Pancreas (tissue), 10 donors: ENCODE measurements around the gene NBPF3. TPM values are rescaled to one million over a fixed set of nuclear protein-coding genes. Genes with fewer than 3 reads are reported as not detected.

Experiments
- ATAC-seq, 4 donors: fragments of 200-7000 bp; cut with Tn5 transposase; one replicate each; pipeline versions ENCODE4 v1.8.0 to v1.9.1; 2020; ENCODE audit warnings: mild to moderate bottlenecking in 4 of 4, moderate library complexity in 4 of 4
- DNase-seq, 6 donors: peaks; one replicate each; pipeline ENCODE4 v3.0.0-alpha.2; 2020
- FAIRE-seq: peaks from 2 replicates; lab custom pipeline; 2012; peaks lifted over from hg19 to GRCh38; lab: Jason Lieb, UNC
- H3K27ac ChIP-seq, 4 donors: fragments of 200-600 bp; sonication (generic); 1 replicate in 3 of 4; 2 replicates in 1 of 4; pipeline versions ENCODE4 v1.5.0 to v1.8.0; 2020
- H3K27me3 ChIP-seq, 4 donors: fragments of 200-600 bp; one replicate each; pipeline ENCODE4 v1.8.0; 2021
- H3K36me3 ChIP-seq, 3 donors: fragments of 200-600 bp; sonication (generic) in 1 of 3; one replicate each; pipeline versions ENCODE4 v1.5.0 to v1.8.0; 2020 to 2021
- H3K4me1 ChIP-seq, 3 donors: fragments of 200-600 bp; one replicate each; pipeline ENCODE4 v1.8.0; 2021
- H3K4me3 ChIP-seq, 4 donors: fragments of 200-600 bp; sonication (generic) in 2 of 4; one replicate each; pipeline versions ENCODE4 v1.5.0 to v1.8.0; 2020 to 2021
- H3K9me3 ChIP-seq, 4 donors: fragments of 200-600 bp; one replicate each; pipeline ENCODE4 v1.8.0; 2021
- CTCF ChIP-seq, 4 donors: fragments of 200-600 bp; sonication (generic) in 3 of 4; IDR thresholded peaks; one replicate each; pipeline versions ENCODE4 v1.5.0 to v1.8.0; 2021; ENCODE audit warnings: antibody characterized with exemption in 4 of 4
- WGBS, 2 donors: extraction: QIAGEN DNeasy Blood & Tissue Kit; methylation state at CpG; one replicate each; pipeline ENCODE4 v1.1.7; 2013; 5-methylcytosine and 5-hydroxymethylcytosine counted together
- intact Hi-C, 3 donors: fragments of 100-400 bp; cut with DNase I; formaldehyde crosslinking; loops; one replicate each; pipeline versions ENCODE4 v1.11.1 to v1.14.2; 2022
- polyA plus RNA-seq, 2 donors: library from polyadenylated mRNA; stranded (reverse); fragments of 200-250 nt; gene quantifications; one replicate each; pipeline ENCODE4 v1.2.3, GENCODE V29; 2013
- total RNA-seq, 6 donors: library from RNA; stranded (reverse); fragmentation: NEBNext Ultra II Directional in 4 of 6; extraction: Animal tissue kit (Norgen Biotek cat#: 25700) in 4 of 6; gene quantifications; one replicate each; pipeline versions ENCODE4 v1.2.1 to v1.2.4, GENCODE V29; 2021 to 2023
- donor health status: healthy with polysubstance abuse.
- donor health status: DM: no; HTN: no; CAD: no; lungs with moderate emphysema.
- donor health status: DM: no; HTN: no; CAD: no.
- donor health status: control.
- donor health status: control.
- donor health status: Bipolar disorder and iron deficiency.
- donor health status: DM: yes; HTN: yes; CAD: no.
- donor health status: DM: no; HTN: no; CAD: no.
- donor health status: DM: no; HTN: no; CAD: no.
- donor health status: DM: yes; HTN: yes; CAD: no.

NBPF3 gene
- total and polyA plus RNA-seq, 8 donors, result 1.1 to 8.6 (median 3.5) TPM

- Histone ChIP-seq H3K27me3 (no peaks in the 10 kb centered on the region), H3K9me3 (no peaks in the 10 kb centered on the region), H3K4me1 (no peaks in the 10 kb centered on the region), H3K36me3 (no peaks in the 10 kb centered on the region), H3K4me3 (no peak overlapping the region), H3K27ac (no peak overlapping the region)
- no peak for ATAC-seq
- no peak for DNase-seq
- TF ChIP-seq CTCF (IDR thresholded peaks at IDR 0.05), result no peak
- FAIRE-seq, result no peak
- intact Hi-C loops, result no loop called here
- 88% methylated on average over 7 of the region's 7 CpGs for WGBS, 2 donors
Measured at GRCh38 chr1:21495225-21495820, 55.4 kb downstream of the NBPF3 start.

GRCh38 chr1:21496063-21496462 is 56.1 kb downstream of the NBPF3 start:
- no peaks in the 10 kb centered on the region for H3K36me3 ChIP-seq
- FAIRE-seq (no peak), DNase-seq (no peak), ATAC-seq (no peak)
- H3K27me3 ChIP-seq, result no peaks in the 10 kb centered on the region
- WGBS, 2 donors, result 89 to 90% methylated on average over 1 of the region's 1 CpG
- no peaks in the 10 kb centered on the region for H3K9me3 ChIP-seq
- intact Hi-C loops, result no loop called here
- no peaks in the 10 kb centered on the region for H3K4me1 ChIP-seq
- TF ChIP-seq CTCF (IDR thresholded peaks at IDR 0.05), result no peak
- no peak overlapping the region for H3K4me3 ChIP-seq
- no peak overlapping the region for H3K27ac ChIP-seq

DNA sequence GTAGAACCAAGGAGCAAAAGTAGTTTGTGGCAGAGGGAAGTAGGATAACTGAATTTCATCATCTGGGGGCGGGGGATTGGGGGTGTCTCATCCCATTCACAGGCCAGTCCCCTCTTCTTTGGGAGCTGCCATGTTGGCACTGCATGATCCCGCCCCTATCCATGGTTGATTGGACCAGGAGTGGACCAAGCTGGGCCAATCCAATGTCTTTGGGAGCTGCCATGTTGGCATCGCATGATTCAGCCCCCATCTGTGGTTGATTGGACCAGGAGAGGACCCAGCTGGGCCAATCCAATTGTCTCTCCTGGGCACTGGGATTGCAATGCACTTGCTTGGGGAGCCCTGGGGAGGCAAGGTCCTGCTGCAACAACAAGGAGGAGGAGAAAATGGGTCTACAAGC is 56.9 kb downstream of the NBPF3 start:
- no peak for TF ChIP-seq CTCF (IDR thresholded peaks at IDR 0.05)
- no peak for DNase-seq
- FAIRE-seq, result no peak
- H3K27me3 ChIP-seq, result no peaks in the 10 kb centered on the region
- intact Hi-C loops, result no loop called here
- no peak for ATAC-seq
- H3K9me3 ChIP-seq, result no peaks in the 10 kb centered on the region
- no peak overlapping the region for H3K4me3 ChIP-seq
- 83 to 87% methylated on average over 3 of the region's 3 CpGs for WGBS, 2 donors
- H3K27ac ChIP-seq, result no peak overlapping the region
- no peaks in the 10 kb centered on the region for H3K36me3 ChIP-seq
- no peaks in the 10 kb centered on the region for H3K4me1 ChIP-seq

DNA sequence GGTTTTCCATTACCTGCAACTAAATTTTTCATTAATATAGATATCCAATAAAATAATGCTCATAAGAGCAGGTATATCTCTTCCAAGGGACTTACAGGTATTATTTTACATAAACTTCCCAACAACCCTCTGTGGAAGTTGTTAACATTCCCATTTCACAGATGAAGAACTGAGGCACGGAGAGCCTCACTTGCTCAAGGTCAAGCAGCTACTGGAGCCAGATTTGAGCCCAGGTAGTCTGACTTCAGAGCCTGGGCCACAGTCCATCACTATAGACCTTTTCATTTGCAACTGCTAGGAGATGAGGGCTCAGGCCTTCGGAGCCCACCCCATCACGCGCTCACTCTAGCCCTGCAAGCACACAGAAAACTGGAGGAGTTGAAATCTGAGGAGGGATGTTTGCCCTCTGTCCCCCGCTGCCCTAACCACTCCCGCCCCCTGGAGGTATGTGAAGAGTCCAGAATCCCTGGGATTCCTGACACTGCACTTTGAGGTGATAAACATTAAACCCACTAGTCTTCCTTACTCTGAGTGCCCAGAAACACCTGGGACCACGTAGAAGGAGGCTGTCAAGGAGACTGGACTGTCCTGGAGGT is 57.6 kb downstream of the NBPF3 start:
- WGBS, 2 donors, result 75 to 76% methylated on average over 7 of the region's 7 CpGs
- DNase-seq (no peak), FAIRE-seq (no peak), ATAC-seq (no peak)
- intact Hi-C loops, result no loop called here
- H3K4me3 ChIP-seq, result no peak overlapping the region
- H3K9me3 ChIP-seq, result no peaks in the 10 kb centered on the region
- no peaks in the 10 kb centered on the region for H3K36me3 ChIP-seq
- no peaks in the 10 kb centered on the region for H3K27me3 ChIP-seq
- no peaks in the 10 kb centered on the region for H3K4me1 ChIP-seq
- no peak overlapping the region for H3K27ac ChIP-seq
- no peak for TF ChIP-seq CTCF (IDR thresholded peaks at IDR 0.05)

DNA sequence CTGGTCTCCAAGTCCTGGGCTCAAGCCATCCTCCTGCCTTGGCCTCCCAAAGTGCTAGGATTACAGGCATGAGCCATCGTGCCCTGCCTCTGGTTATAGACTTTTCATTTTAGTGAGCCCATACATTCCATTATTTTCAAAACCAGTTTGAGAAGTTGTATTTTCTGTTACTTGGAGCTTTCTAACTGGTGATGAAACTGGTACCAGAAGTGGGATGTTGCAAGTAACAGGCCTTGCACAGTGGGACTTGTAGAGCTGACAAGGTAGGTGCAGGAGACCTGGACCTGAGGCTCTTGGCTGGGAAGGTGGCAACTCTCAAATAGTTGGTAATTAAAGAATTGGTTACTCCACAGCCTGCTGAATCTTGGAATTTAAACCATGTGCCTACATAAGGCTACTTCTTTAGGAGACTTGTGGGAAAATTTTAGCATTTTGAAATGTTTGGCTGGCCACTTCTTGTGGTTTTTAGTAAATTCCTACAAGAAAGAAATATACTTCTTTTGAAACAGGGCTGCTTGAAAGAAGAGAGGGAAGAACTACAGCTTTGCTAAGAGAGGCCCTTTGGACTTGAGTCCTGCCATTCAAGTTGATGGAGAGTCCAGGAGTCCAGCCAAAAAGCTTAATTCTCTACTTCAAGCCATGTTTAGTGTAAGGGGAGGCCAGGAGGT is 59.5 kb downstream of the NBPF3 start:
- 95 to 100% methylated on average over 1 of the region's 1 CpG for WGBS, 2 donors
- Histone ChIP-seq H3K27ac (no peak overlapping the region), H3K27me3 (no peaks in the 10 kb centered on the region), H3K4me1 (no peaks in the 10 kb centered on the region), H3K36me3 (no peaks in the 10 kb centered on the region), H3K9me3 (no peaks in the 10 kb centered on the region), H3K4me3 (no peak overlapping the region)
- DNase-seq, result no peak
- intact Hi-C loops, result no loop called here
- FAIRE-seq, result no peak
- no peak for TF ChIP-seq CTCF (IDR thresholded peaks at IDR 0.05)
- no peak for ATAC-seq
